Activated T-cell treated with anti-CD3 and anti-CD28 coated beads, Interleukin-2, amount 50 U/mL, for 72 hours (primary cell): Measurements from ENCODE around the gene PCBP4. TPM values are rescaled to one million over a fixed set of nuclear protein-coding genes. Genes with fewer than 3 reads are reported as not detected.

Experiments
- ATAC-seq, 2 donors: fragments of 150-1000 bp; cut with Tn5 transposase; replicated peaks in 1 of 2; 2 replicates each; pipeline ENCODE4 v1.10.0; 2021; ENCODE audit warnings: moderate library complexity in 2 of 2, mild to moderate bottlenecking in 1 of 2
- DNase-seq, 2 donors: peaks; one replicate each; pipeline ENCODE4 v3.0.0; 2021 to 2022; ENCODE audit warnings: mixed read lengths in 1 of 2
- H3K27ac Mint-ChIP-seq: one replicate; pipeline ENCODE4 v1.8.0; 2022; ENCODE audit warnings: mild to moderate bottlenecking, moderate library complexity, mixed read lengths
- H3K27me3 Mint-ChIP-seq: one replicate; pipeline ENCODE4 v1.8.0; 2022; ENCODE audit warnings: low read depth, mixed read lengths
- H3K36me3 Mint-ChIP-seq, 2 donors: one replicate each; pipeline ENCODE4 v1.8.0; 2022; ENCODE audit warnings: mixed read lengths in 2 of 2, mild to moderate bottlenecking in 1 of 2; ENCODE audit not compliant: insufficient read depth in 2 of 2
- H3K4me1 Mint-ChIP-seq: one replicate; pipeline ENCODE4 v1.8.0; 2022; ENCODE audit warnings: low read depth, mixed read lengths
- H3K4me3 Mint-ChIP-seq, 2 donors: one replicate each; pipeline ENCODE4 v1.8.0; 2022; ENCODE audit warnings: mild to moderate bottlenecking in 2 of 2, mixed read lengths in 2 of 2, moderate library complexity in 2 of 2
- H3K9me3 Mint-ChIP-seq, 2 donors: one replicate each; pipeline ENCODE4 v1.8.0; 2022; ENCODE audit warnings: mixed read lengths in 2 of 2
- total RNA-seq, 2 donors: library from RNA; stranded (reverse); gene quantifications; one replicate each; pipeline ENCODE4 v1.2.3, GENCODE V29; 2022

The PCBP4 gene
- total RNA-seq, 2 donors from 2014 or later = 23.3 to 27.4 TPM

DNA sequence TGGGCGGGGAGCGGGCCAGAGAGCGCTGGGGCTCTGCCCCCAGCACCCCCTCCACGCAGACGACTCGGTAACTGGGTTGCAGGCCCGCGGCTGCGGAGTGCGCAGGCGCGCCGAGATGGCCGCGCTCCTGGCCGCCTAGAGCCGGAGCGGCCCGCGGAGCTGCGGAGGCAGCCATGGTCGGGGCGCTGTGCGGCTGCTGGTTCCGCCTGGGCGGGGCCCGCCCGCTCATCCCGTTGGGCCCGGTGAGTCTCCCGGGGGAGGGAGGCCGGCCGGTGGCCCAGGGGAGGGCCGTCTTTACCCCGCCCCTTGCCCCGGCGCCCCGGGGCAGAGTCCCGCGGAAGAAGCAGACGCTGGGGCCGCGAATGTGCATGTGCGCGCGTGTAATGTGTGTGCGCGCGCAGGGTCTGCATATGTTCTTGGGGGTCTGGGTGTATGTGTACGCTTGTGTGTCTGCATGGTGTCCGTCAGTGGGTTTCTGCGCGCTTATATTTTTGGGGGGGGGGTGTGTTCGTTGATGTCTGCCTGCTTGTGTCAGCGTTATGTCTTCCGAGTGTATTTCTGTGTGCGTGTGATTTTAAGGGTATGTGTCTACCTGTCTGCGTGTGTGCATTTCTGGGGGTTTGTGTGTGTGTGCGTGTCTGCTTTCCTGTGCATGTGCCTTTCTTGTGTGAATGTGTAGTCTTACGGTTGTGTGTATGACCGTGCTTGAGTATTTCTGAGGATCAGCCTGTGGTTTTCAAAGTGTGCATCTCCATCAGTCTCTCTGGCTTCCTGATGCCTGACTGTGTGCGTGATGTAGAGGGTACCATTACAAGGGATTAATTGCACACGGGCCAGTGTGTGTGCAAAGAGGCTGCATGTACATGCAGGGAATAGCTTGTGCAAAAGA, 8.0 kb upstream of the PCBP4 start, which contains the start of gene ABHD14A:
ABHD14A (plus strand) TSS at position 102 of the 889 bp plus-strand sequence; CDS start at position 174, 72 bp downstream.
- peak; percentile 83 to 85 for ATAC-seq
- peak; percentile 82 to 83 for DNase-seq
- H3K4me3 Mint-ChIP-seq = peak within 1 kb of the TSS; percentile 98 to 99
- H3K27ac Mint-ChIP-seq = peak within 1 kb of the TSS; percentile 96
- H3K36me3 Mint-ChIP-seq = peaks cover 0 to 5% of the 10 kb centered on the region in 2 donors
- no peaks in the 10 kb centered on the region for H3K27me3 Mint-ChIP-seq
- H3K9me3 Mint-ChIP-seq = no peaks in the 10 kb centered on the region
- H3K4me1 Mint-ChIP-seq = peaks cover 30% of the 10 kb centered on the region

DNA sequence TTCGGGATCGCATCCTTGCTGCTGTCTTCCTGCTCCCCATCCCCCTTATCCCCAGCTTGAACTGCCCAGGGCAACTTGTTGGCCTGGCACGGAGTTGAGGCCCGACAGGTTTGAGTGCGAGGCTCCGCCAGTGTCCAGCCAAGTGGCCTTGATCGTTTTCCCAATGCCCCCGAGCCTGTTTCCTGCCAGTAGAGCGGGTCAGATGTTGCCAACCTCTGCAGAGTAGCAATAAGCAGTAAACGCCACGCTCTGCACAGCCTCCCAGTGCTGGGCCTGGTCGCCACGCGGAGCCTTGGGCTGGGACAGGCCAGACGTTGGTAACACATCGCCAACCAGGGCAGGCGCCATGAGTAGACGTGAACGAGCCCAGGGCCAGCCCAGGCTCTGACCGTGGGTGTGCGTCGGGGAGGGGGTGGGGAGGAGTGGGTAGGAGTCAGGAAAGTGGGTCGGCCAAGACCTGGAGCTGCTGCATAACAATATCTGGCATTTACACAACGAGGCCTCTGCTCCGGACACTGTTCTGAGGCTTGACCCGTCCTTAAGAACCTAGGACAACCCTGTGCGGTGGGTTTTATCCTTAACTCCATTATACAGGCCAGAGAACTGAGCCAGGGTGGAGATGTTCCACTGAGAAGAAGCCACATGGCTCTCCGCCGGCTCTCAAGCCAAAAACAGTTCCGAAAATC, 7.2 kb upstream of the PCBP4 start:
- H3K36me3 Mint-ChIP-seq = peaks cover 0 to 5% of the 10 kb centered on the region in 2 donors
- ATAC-seq = peak; percentile 19 to 30
- H3K4me3 Mint-ChIP-seq = peak overlapping the region; percentile 98 to 99
- no peaks in the 10 kb centered on the region for H3K27me3 Mint-ChIP-seq
- peak in 1 of 2 donors; percentile 29 for DNase-seq
- H3K9me3 Mint-ChIP-seq = no peaks in the 10 kb centered on the region
- H3K4me1 Mint-ChIP-seq = peaks cover 30% of the 10 kb centered on the region
- peak overlapping the region; percentile 21 for H3K27ac Mint-ChIP-seq

DNA sequence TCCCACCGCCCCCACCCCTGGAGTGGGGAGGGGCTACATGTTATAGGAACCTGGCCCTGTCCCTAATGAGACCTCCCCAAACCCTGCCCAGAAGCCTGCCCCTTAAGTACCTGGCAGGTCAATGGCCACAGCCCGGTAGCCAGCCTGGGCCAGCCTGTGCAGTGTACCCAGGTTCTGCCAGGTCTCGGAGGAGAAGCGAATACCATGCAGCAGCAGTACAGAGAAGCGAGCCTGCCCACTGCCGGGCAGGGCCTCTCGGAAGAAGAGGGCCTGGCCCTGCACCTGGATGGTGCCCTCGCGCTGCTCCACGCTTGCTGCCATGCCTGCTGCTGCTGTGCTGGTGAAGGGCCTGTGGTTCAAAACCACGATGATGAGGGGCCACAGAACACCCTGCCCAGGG, 4.1 kb upstream of the PCBP4 start:
- Mint-ChIP-seq H3K36me3 (peaks cover 0 to 5% of the 10 kb centered on the region in 2 donors), H3K4me1 (peaks cover 37% of the 10 kb centered on the region), H3K4me3 (peak overlapping the region in 1 of 2 donors; percentile 6), H3K27ac (no peak overlapping the region), H3K27me3 (no peaks in the 10 kb centered on the region), H3K9me3 (no peaks in the 10 kb centered on the region)
- ATAC-seq (no peak), DNase-seq (no peak)

GRCh38 chr3:51970606-51971300, 3.5 kb upstream of the PCBP4 start:
- no peak for DNase-seq
- Mint-ChIP-seq H3K9me3 (no peaks in the 10 kb centered on the region), H3K27ac (no peak overlapping the region), H3K36me3 (peaks cover 0 to 5% of the 10 kb centered on the region in 2 donors), H3K4me1 (peaks cover 37% of the 10 kb centered on the region), H3K4me3 (no peak overlapping the region), H3K27me3 (no peaks in the 10 kb centered on the region)
- ATAC-seq = no peak

- no peak overlapping the region for H3K27ac Mint-ChIP-seq
- H3K27me3 Mint-ChIP-seq = peaks cover 6% of the 10 kb centered on the region
- no peaks in the 10 kb centered on the region for H3K9me3 Mint-ChIP-seq
- H3K4me1 Mint-ChIP-seq = peaks cover 30% of the 10 kb centered on the region
- no peak overlapping the region for H3K4me3 Mint-ChIP-seq
- H3K36me3 Mint-ChIP-seq = peaks cover 0 to 5% of the 10 kb centered on the region in 2 donors
- ATAC-seq (no peak), DNase-seq (no peak)
These were observed 2.6 kb upstream of the PCBP4 start for GRCh38 chr3:51969841-51970240.

- Mint-ChIP-seq H3K9me3 (no peaks in the 10 kb centered on the region), H3K27me3 (peaks cover 6% of the 10 kb centered on the region), H3K4me1 (peaks cover 24% of the 10 kb centered on the region), H3K36me3 (peaks cover 0 to 5% of the 10 kb centered on the region in 2 donors), H3K4me3 (peak overlapping the region in 1 of 2 donors; percentile 89), H3K27ac (no peak overlapping the region)
- ATAC-seq (no peak), DNase-seq (no peak)
These were observed 1.8 kb upstream of the PCBP4 start for GRCh38 chr3:51968883-51969678.

DNA sequence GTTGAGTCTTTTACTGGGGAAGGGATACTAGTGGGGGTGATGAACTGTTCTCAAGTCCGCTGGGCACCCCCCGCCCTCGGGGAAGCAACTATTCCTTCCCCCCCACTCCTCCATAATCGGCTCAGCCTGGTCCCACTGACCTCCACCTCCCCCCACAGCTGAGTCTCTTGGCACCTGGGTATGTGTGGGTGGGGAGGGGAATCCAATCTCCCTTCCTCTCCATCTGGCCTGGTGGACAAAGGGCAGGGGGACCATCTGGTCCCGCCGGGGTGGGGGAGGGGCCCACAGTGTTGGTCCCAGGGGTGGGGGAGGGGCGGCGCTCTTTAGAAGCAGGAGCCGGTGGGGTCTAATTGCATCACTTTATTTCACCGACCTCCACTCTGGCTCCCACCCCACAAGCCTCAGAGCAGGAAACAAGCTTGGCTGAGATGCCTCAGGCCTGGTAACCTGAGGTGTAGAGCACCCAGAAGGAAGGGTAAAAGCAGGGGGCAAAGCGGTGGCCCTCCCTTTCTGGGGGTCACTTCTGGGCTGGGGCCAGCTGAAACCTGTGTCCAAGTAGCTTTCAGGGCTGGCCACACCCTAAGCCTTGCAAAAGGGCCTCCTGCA, 1.0 kb upstream of the PCBP4 start:
- Mint-ChIP-seq H3K36me3 (no peaks in the 10 kb centered on the region), H3K4me1 (peaks cover 17% of the 10 kb centered on the region), H3K9me3 (no peaks in the 10 kb centered on the region), H3K4me3 (peak overlapping the region; percentile 89 to 91), H3K27ac (no peak overlapping the region), H3K27me3 (peaks cover 6% of the 10 kb centered on the region)
- DNase-seq = no peak
- ATAC-seq = no peak

- H3K27me3 Mint-ChIP-seq = peaks cover 6% of the 10 kb centered on the region
- peak overlapping the region; percentile 7 for H3K27ac Mint-ChIP-seq
- peak in 1 of 2 donors; percentile 58 for DNase-seq
- no peaks in the 10 kb centered on the region for H3K36me3 Mint-ChIP-seq
- peak overlapping the region; percentile 81 to 83 for H3K4me3 Mint-ChIP-seq
- no peaks in the 10 kb centered on the region for H3K9me3 Mint-ChIP-seq
- H3K4me1 Mint-ChIP-seq = peaks cover 17% of the 10 kb centered on the region
- ATAC-seq = peak; percentile 73 to 77
These were observed 301 bp downstream of the PCBP4 start for GRCh38 chr3:51966922-51967383.

DNA sequence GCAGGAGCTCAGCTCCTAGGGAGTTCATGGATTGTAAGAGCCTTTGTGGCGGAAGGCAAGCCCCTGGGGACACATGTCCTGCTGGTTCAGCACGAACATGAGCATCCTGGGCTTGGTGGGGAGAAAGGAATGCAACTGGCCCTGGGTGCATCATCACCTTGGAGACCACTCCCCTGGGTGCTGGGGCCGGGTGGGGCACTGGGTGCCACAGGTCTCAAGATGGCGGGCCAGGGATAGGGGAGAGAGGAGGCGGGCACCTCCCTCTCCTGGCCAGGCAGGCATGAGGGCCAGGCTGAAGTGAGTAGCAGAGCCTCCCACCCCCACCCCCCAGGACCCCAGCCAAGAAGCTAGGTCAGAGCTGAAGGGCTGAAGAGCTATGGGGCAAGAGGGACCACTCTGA, 768 bp downstream of the PCBP4 start:
- Mint-ChIP-seq H3K4me1 (peaks cover 17% of the 10 kb centered on the region), H3K9me3 (no peaks in the 10 kb centered on the region), H3K27me3 (peaks cover 6% of the 10 kb centered on the region), H3K27ac (no peak overlapping the region), H3K36me3 (no peaks in the 10 kb centered on the region), H3K4me3 (peak overlapping the region; percentile 81 to 83)
- DNase-seq (no peak), ATAC-seq (no peak)

DNA sequence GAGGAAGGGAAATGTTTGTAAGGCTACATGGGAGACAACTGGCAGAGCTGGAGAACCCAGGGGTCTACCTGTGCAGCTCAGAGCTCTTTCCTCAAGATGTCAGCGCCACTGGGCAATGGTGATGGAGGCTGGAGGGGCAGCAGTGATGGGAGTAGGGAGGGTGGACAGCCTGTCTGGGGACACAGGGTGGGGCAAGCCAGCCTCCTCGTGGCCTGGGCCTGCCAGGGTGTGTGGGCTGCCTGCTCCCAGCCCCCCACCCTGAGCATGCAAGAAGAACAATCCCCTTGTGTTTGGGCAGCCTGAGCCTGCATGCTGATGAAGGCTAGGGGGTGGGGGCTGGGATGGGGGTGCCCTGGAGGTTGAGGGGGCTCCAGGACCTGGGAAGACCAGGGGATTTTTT, 1.2 kb downstream of the PCBP4 start:
- no peak for ATAC-seq
- peaks cover 17% of the 10 kb centered on the region for H3K4me1 Mint-ChIP-seq
- no peak for DNase-seq
- H3K27ac Mint-ChIP-seq = no peak overlapping the region
- H3K4me3 Mint-ChIP-seq = peak overlapping the region; percentile 81 to 83
- no peaks in the 10 kb centered on the region for H3K9me3 Mint-ChIP-seq
- H3K27me3 Mint-ChIP-seq = peaks cover 6% of the 10 kb centered on the region
- H3K36me3 Mint-ChIP-seq = no peaks in the 10 kb centered on the region

DNA sequence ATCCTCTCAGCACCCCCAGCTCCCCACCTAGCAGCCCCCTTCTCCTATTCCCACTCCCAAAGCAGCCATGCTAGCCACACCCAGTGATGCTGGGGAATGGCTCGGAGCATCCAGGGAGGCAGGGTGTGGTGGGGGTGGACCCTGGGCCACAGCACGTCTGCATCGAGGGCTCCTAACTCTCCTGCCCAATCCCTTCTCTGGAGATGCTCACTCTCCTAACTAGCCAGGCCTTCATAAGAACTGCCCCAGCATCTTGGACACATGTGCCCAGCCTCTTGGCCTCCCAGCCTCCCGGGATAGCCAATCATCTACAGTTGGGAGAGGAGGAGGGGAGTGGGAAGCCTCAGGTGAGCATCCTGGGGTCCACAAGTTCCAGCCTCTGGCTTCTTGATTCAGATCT, 2.7 kb downstream of the PCBP4 start:
- peaks cover 17% of the 10 kb centered on the region for H3K4me1 Mint-ChIP-seq
- ATAC-seq = no peak
- H3K36me3 Mint-ChIP-seq = no peaks in the 10 kb centered on the region
- no peak overlapping the region for H3K27ac Mint-ChIP-seq
- peaks cover 6% of the 10 kb centered on the region for H3K27me3 Mint-ChIP-seq
- H3K9me3 Mint-ChIP-seq = no peaks in the 10 kb centered on the region
- DNase-seq = no peak
- H3K4me3 Mint-ChIP-seq = no peak overlapping the region

- DNase-seq (no peak), ATAC-seq (no peak)
- Mint-ChIP-seq H3K27ac (no peak overlapping the region), H3K4me1 (peaks cover 15% of the 10 kb centered on the region), H3K27me3 (peaks cover 6% of the 10 kb centered on the region), H3K36me3 (no peaks in the 10 kb centered on the region), H3K9me3 (no peaks in the 10 kb centered on the region), H3K4me3 (no peak overlapping the region)
These were observed 3.3 kb downstream of the PCBP4 start for GRCh38 chr3:51963951-51964451.
